GM21526 (cell line): ENCODE data around the gene PIP5K1B.
A peak's percentile ranks its signal among the peaks of the same experiment; 100 is the strongest.
"Not testable (repeated sequence)": the region's sequence is repeated elsewhere in the genome, so short reads cannot be mapped to it uniquely, and the experiment has no call there.

Source experiments
- ATAC-seq: cut with Tn5 transposase; IDR thresholded peaks from one replicate; pipeline ENCODE4 v1.9.1; 2021; ENCODE audit warnings: moderate library complexity; ENCODE audit not compliant: unreplicated experiment, low FRiP score

Gene PIP5K1B

DNA sequence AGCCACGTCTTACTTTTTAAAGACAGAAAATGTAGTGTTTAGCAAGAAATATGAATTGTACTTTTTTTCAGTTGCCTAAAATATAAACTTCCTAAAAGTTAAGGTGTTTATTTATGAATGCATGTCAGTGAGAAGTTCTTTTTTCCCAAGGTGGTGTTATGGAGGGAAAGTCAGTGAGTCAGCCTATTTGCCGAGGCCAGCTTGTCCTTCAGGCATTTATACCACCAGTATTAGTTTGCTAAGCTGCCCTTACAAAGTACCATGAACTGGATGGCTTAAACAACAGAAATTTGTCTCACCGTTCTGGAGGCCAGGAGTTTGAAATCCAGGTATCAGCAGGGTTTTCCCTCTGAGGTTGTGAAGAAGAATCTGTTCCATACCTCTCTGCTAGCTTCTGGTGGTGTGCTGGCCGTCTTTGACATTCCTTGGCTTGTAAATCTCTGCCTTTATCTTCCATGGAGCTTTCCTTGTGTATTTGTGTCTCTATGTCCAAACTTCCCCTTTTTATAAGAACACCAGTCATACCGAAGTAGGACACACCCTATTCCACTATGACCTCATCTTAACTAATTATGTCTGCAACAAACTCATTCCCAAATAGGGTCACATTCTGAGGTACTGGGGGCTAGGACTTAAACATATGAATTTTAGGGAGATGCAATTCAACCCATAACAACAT, 270.5 kb downstream of the PIP5K1B start:
- ATAC-seq, result no peak

DNA sequence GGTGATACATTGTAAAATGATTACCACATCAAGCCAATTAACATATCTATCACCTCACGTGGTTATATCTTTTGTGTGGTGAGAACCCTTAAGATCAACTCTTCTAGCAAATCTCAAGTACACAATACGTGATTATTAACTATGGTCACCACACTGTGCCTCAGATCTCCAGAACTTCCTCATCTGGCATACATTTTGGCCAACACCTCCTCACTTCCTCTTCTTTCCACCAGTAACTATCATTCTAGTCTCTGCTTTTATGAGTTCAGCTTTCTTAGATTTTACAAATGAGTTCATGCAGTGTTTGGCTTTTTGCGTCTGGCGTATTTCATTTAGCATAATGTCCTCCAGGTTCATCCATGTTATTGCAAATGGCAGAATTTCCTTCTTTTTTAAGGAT, 273.0 kb downstream of the PIP5K1B start:
- ATAC-seq, result no peak

DNA sequence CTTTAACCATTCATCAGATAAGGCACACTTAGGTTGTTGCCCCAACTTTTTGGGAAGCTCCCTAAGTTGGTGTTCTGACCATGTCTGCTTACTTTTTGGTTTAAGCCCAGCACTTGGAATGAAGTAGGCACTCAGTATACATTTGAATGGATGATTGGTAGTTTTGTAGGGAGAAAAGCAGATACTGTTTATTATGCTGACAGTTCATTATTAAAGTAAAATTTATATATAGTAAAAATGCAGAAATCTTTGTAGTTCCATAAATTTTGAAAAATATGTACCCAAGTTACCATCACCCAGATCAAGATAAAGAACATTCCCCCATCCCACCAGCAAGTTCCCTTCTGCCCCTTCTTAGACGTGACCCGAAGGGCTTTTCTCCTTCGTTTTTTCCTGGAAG, 273.5 kb downstream of the PIP5K1B start:
- ATAC-seq, result no peak

DNA sequence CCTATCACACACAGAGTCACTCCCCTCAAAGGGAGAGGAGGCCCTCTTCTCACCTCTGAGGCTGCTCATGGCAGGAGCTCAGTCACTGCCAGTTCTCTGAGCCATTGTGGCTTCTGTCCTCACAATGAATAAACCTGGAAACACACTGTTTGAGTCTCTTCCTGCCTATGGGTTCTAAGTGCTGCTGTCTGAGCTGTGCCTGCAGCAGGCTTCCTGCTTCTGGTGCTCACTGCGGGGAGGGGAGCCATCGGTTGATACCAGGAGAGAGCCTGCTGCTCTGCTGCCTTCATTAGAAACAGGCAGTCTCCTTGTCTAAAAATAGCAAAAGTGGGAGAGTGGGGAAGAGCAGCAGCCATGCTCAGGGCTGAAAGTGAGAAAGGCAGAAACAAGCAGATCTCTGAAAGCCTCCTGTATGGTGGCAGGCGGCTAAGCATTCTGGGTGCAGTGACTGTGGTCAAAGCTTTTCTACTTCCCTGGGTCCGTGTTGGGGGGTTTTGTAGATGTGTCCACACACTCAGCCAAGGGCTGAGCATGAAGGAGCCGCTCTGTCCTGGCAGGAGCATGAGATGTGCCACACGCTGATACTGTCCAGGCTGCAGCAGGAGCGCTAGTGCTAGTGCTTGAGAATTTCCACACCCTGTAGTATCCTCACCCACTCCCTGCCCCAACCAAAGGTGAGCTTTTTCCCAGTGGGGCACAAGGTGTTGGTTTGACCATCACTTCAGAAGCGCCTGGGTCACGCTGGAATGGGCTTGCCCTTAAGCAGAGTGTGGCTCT, 274.7 kb downstream of the PIP5K1B start:
- no peak for ATAC-seq

DNA sequence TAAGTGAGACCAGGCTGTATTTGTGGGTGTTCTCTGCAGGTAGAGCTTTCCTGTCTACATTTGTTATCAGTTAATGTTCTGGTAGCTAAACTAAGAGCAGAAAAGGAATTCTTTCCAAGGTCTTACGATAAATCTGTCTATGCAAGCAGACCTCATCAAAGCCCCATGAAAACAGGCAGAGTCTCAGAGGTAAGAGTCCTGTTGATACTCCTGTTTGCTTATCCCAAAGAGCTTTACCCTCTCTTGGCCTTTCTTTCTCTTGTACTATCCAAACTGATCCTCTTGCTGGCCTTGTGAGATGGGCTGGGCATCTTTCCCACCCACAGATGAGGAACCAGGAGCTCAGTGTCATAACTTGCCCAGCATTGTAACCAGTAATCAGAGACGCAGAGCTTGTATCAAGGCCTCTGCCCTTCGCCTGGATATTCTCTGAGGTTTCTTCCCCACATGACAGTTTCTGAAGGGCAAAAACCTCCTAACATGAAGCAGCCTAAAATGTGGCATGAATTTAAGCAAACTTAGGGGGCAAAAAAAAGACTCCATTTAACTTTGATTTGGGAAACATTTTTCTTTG, 275.4 kb downstream of the PIP5K1B start:
- ATAC-seq, result no peak

DNA sequence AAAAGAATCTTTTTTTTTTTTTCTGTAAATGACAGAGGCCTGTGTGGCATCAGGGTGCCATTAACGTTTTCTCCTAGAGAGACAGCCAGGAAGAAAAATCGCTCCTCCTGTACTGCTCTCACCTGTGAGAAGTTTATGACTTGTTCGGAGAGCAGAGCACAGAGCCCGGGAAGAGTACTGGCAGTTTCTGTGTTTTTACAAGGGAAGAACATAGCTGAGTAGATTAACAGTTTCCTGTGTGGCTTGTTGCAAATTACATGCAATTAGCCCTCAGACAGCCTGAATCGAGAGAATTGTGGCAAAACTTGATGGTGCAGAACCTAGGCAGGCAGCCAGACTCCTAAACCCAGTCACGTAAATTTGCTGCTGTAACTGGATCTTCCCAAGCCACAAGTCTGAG, 276.7 kb downstream of the PIP5K1B start:
- no peak for ATAC-seq

DNA sequence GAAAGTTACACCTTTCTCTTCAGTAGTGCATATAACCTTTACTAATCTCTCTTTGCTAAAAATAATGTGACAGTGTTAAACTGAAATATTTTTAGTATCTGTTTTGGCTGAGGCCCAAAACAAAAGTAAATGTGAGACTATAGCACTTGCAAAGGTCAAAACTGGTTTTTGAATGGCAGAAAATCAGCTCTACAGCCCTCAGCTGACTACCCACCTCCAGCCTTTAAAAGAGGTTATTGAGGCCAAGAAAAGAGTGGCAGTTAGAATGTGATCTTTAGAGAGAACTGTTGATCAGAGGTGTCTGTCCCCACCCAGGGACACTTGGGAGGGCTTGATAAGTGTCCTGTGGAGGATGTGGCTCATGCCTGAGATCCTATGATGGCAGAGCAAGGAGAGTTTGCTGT, 278.0 kb downstream of the PIP5K1B start:
- no peak for ATAC-seq

DNA sequence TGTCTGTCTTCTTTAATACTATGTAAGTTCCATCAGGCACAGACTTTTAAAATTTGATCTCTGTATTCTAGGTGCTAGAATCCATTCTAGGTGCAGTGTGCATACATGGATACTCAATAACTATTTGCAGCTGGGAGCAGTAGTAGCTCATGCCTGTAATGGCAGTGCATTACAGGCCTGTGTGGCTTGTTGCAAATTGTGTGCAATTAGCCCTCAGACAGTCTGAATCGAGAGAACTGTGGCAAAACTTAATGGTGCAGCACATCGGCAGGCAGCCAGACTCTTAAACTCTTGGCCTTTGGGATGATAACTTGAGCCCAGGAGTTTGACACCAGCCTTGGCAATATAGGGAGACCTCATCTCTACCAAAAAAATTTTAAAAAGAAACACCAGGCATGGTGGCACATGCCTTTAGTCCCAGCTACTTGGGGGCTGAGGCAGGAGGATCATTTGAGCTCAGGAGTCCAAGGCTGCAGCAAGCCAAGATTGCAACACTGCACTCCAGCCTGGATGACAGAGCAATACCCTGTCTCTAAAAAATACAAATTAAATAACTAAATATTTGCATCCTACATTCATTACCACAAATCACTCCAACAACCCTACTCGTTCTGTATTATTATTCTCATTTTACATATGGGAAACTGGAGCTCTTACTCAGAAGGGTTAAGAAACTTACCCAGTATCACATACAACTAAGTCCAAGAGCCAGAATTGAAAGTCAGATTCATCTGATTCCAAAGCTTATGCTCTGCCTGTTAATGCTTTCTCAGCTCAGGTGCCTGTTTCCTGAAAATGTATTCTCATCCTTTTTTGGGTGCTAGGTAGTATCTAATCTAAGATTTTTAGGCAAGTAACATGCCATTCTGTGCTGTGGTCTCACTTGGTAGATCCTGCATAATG, 278.7 kb downstream of the PIP5K1B start:
- no peak for ATAC-seq

DNA sequence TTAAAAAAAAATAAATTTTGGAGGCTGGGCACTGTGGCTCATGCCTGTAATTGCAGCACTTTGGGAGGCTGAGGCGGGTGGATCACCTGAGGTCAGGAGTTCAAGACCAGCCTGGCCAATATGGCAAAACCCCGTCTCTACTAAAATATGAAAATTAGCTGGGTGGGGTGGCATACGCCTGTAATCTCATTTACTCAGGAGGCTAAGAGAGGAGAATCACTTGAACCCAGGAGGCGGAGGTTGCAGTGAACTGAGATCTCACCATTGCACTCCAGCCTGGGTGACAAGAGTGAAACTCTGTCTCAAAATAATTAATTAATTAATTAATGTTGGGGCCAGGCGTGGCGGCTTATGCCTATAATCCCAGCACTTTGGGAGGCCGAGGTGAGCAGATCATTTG, 281.9 kb downstream of the PIP5K1B start:
- not testable (repeated sequence) for ATAC-seq

DNA sequence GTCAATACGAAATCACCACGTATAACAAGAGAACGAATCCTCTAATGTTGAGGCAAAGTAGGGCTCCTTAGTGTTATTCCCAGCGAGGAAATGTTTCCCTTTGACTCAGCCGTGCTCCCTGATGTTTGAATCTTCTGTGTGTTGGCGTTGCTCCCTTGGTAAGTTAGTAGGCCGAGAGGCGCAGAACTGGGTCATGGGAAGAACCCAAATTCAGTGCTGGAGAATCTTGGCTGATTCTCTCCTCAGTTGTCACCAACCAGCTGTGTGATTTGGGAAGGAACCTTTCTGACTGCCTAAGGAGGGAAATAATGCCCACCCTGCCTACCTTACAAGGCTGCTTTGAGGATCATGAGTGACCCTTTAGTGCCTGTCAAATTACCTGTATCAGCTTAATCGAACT, 286.4 kb downstream of the PIP5K1B start:
- ATAC-seq, result no peak

DNA sequence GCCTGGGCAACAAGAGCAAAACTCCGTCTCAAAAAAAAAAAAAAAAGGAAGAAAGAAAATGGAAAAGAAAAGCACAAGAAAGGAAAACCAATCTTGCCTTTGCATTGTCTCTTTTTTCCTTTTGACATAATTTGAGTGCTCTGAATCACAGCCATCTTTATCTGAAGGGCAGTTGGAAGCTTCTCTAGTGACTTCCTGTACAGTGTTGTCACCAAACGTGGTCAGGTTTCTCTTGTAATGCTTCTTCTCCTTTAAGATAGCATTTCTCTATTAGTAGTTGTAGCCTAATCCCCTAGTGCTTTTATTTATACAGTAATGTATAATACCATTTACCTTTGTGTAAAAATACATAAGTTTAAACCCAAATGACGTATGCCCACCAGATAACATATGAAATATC, 290.7 kb downstream of the PIP5K1B start:
- no peak for ATAC-seq

DNA sequence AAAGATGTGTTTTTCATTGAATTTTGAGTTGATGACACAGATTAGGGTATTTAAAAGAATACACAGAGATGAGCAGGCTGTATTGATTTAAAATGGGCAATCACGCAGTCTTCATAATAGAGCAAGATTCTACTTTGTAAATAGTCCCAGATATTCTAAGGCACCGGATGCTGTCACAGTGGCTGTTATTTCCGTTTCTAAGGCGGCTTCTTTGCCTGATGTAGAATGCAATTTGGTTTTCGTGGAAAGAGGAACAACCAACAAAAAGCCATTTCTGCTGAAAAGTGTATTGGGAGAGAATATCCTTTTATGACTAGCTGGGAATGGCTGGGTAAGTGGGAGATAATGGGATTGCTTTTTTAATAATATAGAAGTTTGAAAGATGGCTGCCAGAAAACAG, 291.4 kb downstream of the PIP5K1B start:
- no peak for ATAC-seq

DNA sequence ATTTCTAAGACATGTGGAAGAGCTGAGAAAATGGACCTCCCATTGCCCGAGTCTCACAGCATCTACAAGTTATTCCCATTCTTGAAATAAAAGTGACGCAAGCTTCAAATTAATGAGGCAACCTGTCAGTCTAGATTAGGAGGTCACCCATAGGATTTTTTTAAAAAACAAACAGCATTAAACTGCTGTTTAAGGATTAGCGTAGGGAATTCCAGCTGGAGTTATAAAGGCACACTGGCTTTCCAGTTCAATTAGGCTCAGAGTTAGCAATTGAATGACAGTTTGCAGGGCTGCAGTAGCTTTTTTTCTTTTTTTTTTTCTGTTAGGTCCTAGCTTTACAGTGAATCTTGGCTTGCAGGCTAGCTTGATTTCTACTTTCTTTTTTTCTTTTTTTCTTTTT, 292.6 kb downstream of the PIP5K1B start:
- no peak for ATAC-seq

DNA sequence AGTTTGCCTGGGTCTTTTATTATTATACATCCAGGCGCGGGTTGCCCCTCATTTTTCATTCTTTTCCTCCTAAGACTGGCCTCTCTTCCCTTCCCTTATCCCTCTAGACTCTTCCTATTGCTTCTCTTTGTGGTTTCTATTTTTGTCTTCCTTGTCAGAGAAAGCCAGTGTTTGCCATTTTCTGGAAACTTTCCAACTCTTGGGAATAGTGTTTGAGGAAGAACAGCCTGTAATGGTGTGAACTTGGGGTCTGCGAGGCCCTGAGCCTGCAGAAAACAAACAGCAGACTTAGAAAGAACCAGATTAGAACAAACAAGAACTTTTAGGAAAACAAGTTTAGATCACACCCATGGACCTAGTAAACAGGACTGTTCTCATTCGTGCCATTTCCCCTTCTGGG, 293.3 kb downstream of the PIP5K1B start:
- no peak for ATAC-seq

DNA sequence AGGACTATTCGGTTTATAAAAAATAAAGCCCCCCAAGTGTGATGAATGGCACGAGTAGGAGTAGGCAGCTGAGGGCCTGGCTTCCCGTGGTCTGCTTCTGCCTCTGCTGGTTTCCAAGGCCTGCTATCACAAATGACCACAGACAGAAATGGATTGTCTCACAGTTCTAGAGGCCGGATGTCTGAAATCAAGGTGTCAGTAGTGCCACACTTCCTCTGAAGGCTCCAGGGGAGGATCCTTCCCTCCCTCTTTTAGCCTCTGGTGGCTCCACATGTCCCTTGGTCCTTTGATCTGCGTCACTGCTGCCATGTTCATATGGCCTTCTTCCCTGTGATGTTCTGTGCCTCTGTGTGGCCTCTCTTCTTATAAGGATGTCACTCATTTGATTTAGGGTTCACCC, 293.8 kb downstream of the PIP5K1B start:
- no peak for ATAC-seq

DNA sequence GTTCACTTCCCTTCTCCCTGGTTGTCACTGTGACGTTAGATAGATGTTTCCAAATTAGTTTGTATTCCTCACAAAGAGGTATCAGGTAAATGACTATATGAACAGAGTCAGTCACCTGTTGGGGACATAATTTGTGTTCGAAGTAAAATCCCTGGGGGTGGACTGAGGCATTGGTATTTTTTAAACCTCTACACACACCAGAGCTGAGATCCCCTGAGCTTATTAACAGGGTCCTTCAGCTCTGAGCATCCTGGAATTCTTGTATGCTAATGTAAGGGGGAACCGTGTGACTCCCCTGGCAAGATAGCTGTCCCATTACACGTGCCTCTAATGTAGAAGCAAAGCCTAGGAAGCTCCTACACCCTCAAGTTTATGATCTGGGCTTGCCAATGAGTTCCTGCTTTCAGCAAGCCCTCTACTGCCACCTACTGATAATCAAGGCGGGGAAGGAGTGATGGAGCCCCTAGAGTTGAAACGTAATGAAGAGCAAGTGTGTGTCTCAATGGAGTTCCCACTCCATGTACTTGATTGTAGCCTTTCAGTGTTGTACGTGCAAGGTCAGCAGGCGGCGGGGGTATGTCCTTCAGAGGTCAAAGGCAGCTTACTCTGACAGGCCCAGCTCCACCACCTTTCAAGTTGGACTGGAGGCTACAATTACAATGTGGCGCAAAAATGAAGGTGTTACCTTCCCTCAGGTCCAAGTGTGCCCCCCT, 294.5 kb downstream of the PIP5K1B start:
- peak; percentile 86 for ATAC-seq

DNA sequence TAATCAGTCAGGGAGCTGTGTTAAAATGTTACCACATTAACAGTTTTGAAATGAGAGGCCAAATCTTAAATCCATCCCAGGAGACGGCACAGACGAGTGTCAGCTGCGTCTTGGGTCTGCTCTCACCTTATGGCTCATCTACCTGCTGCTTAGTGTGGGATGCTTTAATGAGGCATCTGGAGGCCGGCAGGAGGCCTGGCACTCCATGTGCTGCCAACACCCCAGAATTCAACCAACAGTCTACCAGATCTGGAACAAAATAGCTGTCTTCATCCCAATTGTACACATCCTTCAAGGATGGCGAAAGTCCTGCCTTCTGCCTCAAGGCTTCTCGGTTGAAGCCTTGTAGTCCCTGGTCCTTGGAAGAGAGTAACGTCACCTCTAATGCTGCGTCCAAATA, 296.9 kb downstream of the PIP5K1B start:
- no peak for ATAC-seq

DNA sequence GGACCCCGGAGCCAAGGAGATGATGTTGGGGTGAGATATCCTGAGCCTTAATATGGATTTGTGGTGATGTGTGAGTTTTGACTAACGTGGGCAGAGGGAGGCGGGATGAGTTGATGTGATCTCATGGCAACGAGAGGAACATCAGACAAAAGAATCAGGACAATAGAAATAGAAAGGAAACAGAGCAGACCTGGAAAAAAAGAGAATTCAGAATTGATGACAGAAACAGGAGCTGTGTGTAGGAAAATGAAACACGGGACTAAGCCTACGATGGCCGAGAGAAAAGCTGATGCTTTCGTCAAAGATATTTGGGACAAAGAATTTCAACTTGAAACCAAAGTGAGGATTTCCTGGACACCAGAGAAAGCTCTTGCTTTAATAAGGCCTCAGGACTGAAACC, 298.0 kb downstream of the PIP5K1B start:
- no peak for ATAC-seq

DNA sequence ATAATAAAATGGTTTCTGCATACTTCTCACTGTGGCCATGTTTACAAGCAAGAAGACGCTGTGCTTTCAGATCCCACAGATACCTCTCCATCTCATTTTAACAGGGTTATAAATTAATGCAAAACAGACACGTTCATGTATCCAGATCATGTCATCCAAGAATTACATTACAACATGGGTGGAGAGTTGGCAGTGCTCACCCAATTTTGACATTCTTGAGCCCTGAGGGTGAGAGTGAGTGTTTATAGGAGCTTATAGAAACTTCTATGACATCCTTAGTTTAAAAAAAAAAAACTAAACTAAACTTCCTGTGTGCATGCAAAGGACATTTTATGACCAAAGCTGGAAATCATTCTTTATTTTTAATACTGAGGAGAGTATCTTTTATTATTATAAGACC, 299.8 kb downstream of the PIP5K1B start:
- ATAC-seq, result no peak

DNA sequence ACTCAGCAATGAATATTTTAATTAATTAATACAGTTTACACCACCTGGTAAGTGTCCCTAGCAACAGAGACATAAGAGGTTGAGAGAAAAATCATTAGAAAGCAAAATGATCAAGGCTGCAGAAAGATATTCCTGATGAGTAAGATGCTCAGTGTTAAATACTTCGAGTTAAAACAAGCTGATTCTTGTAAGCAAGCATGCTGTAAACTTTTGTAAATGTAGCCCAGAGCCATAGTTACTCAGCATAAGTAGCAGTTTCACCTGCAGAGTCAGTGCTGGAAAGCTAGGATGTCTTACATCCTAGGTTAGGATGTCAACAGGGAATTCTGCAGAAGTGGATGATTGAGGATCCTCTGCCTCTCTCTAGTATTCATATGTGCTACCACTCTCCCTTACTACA, 304.7 kb downstream of the PIP5K1B start:
- ATAC-seq, result no peak
